Stimulated activated effector memory CD8-positive, alpha-beta T cell treated with anti-CD3 and anti-CD28 coated beads, Interleukin-12 subunit alpha, Interleukin-12 subunit beta, amount 100 ng/mL, for 72 hours (primary cell): ENCODE measurements around the gene LRRC8D.

Source experiments
- ATAC-seq: fragments of 150-1000 bp; cut with Tn5 transposase; 2 replicates; pipeline ENCODE4 v1.10.0; 2021
- DNase-seq, 2 donors: peaks; one replicate each; pipeline ENCODE4 v3.0.0; 2021 to 2022; ENCODE audit warnings: low spot score in 2 of 2
- H3K27ac Mint-ChIP-seq: one replicate; pipeline ENCODE4 v1.8.0; 2022; ENCODE audit warnings: mild to moderate bottlenecking, mixed read lengths
- H3K36me3 Mint-ChIP-seq: one replicate; pipeline ENCODE4 v1.8.0; 2022; ENCODE audit warnings: mild to moderate bottlenecking, mixed read lengths
- H3K4me1 Mint-ChIP-seq: one replicate; pipeline ENCODE4 v1.8.0; 2022; ENCODE audit warnings: mixed read lengths
- H3K4me3 Mint-ChIP-seq: one replicate; pipeline ENCODE4 v1.8.0; 2022; ENCODE audit warnings: mild to moderate bottlenecking, mixed read lengths
- H3K9me3 Mint-ChIP-seq: one replicate; pipeline ENCODE4 v1.8.0; 2022; ENCODE audit warnings: mixed read lengths

LRRC8D gene

DNA sequence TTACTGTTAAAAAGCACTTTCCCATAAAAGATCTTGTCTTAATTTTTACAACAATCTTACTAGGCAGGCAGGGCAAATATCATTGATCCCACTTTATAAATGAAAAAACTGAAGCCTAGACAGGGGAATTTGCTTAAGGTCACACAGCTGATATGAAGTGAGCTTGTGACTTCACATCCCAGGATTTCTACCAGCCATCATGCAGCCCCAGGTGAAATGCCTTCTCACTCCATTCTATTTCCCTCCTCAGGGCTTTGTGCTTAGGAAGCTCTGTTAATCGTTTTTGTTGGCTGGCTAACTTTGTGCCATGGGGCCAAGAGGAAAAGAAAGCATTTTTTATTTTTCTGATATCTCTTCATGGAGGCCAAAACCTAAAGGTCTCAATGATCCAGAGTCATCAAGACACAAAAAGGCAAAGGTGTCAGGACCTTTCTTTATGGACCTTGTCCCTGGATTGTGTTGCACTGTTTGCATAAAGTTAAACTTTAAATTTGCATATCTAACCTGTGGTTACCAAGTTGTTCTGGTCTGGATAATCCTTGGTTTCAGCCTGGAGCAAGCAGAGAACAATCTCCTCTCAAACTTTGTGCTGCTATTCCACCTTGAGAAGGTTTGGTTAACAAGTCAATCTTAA, 129.3 kb downstream of the LRRC8D start:
- H3K4me3 Mint-ChIP-seq: no peak overlapping the region
- no peak overlapping the region for H3K27ac Mint-ChIP-seq
- H3K4me1 Mint-ChIP-seq: peaks cover 12% of the 10 kb centered on the region
- DNase-seq (no peak), ATAC-seq (no peak)
- H3K9me3 Mint-ChIP-seq: no peaks in the 10 kb centered on the region
- no peaks in the 10 kb centered on the region for H3K36me3 Mint-ChIP-seq

DNA sequence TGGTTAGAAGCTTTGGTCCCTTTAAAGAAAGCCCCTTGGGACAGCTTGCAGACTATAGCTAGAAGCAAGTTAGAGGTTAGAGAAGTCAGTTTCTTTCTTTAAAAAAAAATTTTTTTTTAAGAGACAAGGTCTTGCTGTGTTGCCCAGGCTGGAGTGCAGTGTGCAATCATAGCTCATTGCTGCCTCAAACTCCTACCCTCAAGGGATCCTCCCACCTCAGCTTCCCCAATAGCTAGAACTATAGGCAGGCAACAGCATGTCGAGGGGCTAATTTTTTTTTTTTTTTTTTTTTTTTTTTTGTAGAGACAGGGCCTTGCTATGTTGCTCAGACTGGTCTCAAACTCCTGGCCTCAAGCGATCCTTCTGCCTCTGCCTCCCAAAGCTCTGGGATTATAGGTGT, 129.9 kb downstream of the LRRC8D start:
- no peaks in the 10 kb centered on the region for H3K36me3 Mint-ChIP-seq
- H3K27ac Mint-ChIP-seq: no peak overlapping the region
- H3K4me1 Mint-ChIP-seq: peaks cover 12% of the 10 kb centered on the region
- H3K4me3 Mint-ChIP-seq: no peak overlapping the region
- no peaks in the 10 kb centered on the region for H3K9me3 Mint-ChIP-seq
- ATAC-seq (no peak), DNase-seq (no peak)

DNA sequence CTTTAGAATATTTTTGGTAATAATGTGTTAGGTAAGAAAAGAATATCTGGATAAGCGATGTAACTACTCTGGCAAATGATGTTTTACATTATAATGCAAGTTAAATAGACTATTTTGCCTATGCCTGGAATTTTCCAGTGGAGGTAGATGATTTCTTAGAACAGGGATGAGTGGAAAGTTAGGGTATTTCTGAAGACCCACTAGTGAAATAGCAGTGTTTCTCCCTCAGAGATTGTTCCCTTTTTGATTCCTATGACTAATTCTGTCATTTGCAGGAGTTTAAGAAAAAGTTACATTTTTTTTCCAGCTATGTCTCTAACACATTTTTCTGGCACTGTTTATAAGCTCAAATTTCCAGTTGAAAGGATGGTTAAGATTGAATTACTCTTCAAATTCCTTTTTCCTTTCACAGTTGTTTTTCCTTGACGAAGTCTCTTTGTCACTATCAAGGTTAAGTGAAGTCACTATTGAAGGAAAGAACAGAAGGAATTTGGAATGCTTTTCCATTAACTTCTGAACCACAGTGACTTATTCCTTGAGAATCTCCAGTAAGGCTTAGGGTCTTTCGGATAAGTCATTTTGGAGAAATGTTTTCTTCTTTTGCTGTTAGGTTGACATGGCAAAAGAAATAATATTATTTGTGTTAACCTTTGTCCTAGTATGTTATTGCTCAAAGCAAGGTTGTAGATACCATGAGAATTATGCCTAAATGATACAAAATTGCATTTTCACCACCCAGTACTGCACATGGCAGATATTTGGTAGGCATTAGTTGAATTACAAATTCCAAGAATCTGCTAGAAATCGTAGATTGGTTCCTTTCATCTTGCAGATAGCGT, 131.2 kb downstream of the LRRC8D start:
- no peak for DNase-seq
- no peak overlapping the region for H3K4me3 Mint-ChIP-seq
- no peak for ATAC-seq
- peaks cover 12% of the 10 kb centered on the region for H3K4me1 Mint-ChIP-seq
- H3K9me3 Mint-ChIP-seq: no peaks in the 10 kb centered on the region
- H3K27ac Mint-ChIP-seq: no peak overlapping the region
- no peaks in the 10 kb centered on the region for H3K36me3 Mint-ChIP-seq

DNA sequence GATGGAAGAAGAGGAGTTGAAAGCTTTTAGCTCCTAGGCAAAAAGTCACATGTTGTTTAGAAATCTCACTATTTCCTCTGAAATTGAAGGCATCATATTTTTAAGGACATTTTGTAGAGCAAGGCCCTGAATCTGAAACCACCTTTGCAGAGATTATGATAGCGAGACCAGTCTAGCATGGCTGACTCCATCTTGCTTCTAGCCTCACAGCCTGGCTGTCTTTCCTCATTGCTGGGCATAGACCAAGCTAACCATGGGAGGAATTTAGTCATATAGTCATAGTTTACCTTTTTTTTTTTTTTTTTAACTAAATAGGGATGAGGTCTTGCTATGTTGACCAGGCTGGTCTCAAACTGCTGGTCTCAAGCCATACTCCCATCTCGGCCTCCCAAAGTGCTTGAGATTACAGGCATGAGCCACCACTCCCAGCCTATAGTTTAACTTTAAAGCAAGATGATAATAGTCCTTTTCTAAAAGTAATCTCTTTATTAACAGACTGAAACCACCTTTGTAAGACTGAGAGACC, 131.8 kb downstream of the LRRC8D start:
- no peak overlapping the region for H3K4me3 Mint-ChIP-seq
- peaks cover 17% of the 10 kb centered on the region for H3K4me1 Mint-ChIP-seq
- no peaks in the 10 kb centered on the region for H3K9me3 Mint-ChIP-seq
- H3K36me3 Mint-ChIP-seq: no peaks in the 10 kb centered on the region
- ATAC-seq (peak; percentile 49), DNase-seq (peak in 1 of 2 donors; percentile 53)
- H3K27ac Mint-ChIP-seq: no peak overlapping the region

DNA sequence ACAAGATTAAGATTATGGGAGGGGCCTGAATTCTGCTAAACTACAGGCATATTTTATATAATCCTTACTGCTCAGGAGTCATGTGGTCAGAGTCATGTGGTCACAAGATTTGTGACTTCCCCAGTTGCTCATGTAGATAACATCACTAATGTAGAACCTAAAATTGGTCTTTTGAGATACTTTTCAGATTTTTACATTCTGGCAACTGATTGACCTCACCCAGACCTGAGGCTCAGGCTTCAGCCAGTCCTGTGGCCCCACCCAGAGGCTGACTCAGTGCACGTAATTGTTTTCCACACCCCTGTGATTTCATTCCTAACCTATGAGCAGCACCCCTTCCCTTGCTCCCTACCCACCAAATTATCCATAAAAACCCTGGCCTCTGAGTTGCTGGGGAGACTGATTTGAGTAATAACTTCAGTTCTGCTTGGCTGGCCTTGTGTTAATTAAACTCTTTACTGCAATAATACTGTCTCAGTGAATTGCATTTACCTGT, 132.3 kb downstream of the LRRC8D start:
- DNase-seq (peak in 1 of 2 donors; percentile 57), ATAC-seq (peak; percentile 84)
- Mint-ChIP-seq H3K4me1 (peaks cover 17% of the 10 kb centered on the region), H3K27ac (no peak overlapping the region), H3K4me3 (no peak overlapping the region), H3K9me3 (no peaks in the 10 kb centered on the region), H3K36me3 (no peaks in the 10 kb centered on the region)

DNA sequence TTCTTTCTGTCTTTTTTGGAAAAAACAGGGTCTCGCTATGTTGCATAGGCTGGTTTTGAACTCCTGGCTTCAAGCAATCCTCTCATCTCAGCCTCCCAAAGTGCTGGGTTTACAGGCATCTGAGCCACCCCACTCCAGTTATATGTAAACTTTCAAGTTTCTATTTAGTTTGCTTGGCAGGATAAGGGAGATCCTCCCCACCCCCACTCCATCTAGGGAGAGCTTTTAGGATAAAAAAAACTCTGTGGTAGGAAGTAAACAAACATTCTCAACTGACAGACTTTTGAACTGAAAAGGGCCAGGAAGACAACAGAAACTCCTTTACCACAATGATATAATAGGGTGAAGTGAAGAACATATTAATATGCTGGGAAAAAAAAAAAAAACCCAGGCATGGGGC, 133.1 kb downstream of the LRRC8D start:
- Mint-ChIP-seq H3K4me3 (no peak overlapping the region), H3K27ac (no peak overlapping the region), H3K9me3 (no peaks in the 10 kb centered on the region), H3K4me1 (peaks cover 17% of the 10 kb centered on the region), H3K36me3 (no peaks in the 10 kb centered on the region)
- DNase-seq (no peak), ATAC-seq (no peak)

DNA sequence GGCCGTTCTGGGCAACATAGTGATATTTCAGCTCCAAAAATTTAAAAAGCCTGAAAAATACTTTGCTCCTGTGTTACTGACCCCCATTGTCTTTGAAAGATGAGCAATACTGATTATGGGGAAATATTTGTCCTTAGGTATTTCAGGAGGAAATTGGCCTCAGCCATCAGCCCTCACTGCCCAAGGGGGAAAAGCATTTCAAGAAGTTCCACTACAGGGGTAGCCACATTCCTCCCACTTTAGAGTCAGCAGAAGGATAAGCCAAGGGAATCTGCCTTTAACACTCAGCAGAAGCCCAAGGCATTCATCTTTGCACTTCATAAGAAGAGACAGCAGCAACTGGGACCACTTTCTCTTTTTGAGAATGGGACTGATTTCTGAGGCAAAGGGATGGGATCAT, 133.6 kb downstream of the LRRC8D start:
- H3K9me3 Mint-ChIP-seq: no peaks in the 10 kb centered on the region

DNA sequence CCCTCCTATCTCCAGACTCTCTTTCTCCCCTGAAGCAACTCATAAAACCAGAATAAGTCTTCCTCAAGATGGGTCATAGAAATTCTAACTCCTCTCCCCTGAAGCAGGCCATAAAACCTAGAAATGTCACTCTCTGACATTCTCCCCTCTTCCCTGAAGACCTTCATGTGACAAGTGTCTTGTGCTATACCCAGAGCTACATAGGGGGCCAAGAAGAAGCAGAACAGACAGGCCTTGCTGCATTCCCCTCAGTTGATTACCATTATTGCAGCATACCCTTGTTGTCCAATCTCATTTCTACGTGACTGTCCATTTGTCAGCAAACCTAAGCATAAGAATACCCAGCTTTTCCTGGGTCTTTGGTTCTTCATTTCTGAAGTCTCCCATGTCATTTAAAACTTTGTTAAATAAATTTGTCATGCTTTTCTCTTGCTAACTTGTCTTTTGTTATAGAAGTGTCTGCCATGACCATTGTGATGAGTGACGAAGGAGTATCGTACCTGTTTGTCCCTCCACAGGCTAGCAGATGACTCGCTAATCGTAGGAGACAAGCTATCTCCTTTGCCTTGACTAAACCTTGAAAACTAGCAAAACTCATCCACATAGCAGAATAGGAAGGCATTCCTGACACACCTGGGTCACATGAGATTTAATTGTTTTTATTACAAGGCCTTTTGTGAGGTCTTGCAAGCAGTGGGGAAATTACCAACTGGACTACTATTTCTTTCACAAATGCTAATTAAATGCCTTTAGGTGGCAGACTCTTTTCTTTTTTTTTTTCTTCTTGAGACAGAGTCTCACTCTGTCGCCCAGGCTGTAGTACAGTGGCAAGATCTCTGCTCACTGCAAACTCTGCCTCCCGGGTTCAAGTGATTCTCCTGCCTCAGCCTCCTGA, 134.7 kb downstream of the LRRC8D start:
- no peaks in the 10 kb centered on the region for H3K9me3 Mint-ChIP-seq
- H3K27ac Mint-ChIP-seq: no peak overlapping the region
- H3K36me3 Mint-ChIP-seq: no peaks in the 10 kb centered on the region
- ATAC-seq: no peak
- peaks cover 17% of the 10 kb centered on the region for H3K4me1 Mint-ChIP-seq
- no peak overlapping the region for H3K4me3 Mint-ChIP-seq
- DNase-seq: no peak

More for the DNA sequence above, 133.6 kb downstream of the LRRC8D start:
- DNase-seq (no peak), ATAC-seq (no peak)
- no peak overlapping the region for H3K4me3 Mint-ChIP-seq
- H3K4me1 Mint-ChIP-seq: peaks cover 17% of the 10 kb centered on the region
- H3K27ac Mint-ChIP-seq: no peak overlapping the region
- no peaks in the 10 kb centered on the region for H3K36me3 Mint-ChIP-seq

DNA sequence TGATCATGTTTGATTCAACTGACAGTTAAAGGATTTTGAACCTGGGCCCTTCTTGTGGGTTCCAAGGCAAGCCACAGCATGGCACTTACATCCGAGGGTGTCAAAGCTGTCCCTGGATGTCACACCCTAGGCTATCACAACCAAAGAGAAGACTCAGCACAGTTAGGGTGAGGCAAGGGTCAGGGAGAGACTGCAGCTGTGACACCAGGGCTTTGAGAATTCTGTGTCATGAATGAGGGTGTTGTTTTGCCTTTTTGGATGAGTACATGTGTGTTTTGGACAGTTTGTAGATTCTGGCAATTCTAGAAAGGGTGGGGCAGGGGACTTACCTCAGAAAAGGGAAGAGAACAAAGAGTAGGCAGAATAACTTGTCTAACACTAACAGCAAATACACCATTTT, 136.3 kb downstream of the LRRC8D start:
- Mint-ChIP-seq H3K4me1 (peaks cover 20% of the 10 kb centered on the region), H3K27ac (no peak overlapping the region), H3K36me3 (peaks cover 4% of the 10 kb centered on the region), H3K4me3 (no peak overlapping the region), H3K9me3 (no peaks in the 10 kb centered on the region)
- peak; percentile 78 for ATAC-seq
- no peak for DNase-seq

DNA sequence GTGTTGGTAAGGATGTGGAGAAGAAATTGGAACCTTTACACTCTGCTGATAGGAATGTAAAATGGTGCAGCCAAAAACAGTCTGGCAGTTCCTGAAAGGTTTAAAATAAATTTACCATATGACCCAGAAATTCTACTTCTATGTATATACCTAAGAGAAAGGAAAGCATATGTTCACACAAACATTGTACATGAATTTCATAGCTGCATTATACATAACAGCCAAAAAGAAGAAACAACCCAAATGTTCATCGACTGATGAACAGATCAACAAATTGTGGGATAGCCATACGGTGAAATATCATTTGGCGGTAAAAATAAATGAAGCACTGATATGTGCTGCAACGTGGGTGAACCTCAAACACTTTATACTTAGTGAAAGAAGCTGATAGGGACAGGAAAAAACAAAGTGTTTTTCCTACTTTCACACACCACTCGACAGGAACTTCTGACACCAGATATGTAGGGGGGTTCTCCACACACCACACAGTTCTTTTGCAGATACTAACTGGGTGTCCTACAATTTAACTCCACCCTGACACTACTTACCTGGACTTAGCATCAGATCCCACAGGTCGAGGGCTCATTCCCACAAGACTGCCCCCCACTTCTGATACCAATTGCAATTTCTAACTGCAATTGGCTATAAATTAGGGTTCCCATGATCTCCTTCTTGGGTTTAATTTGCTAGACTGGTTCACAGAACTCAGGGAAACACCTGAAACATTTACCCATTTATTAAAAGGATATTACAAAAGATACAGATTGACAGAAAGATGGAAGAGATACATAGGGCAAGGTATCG, 138.2 kb downstream of the LRRC8D start:
- peaks cover 5% of the 10 kb centered on the region for H3K36me3 Mint-ChIP-seq
- no peak overlapping the region for H3K4me3 Mint-ChIP-seq
- peaks cover 15% of the 10 kb centered on the region for H3K4me1 Mint-ChIP-seq
- DNase-seq: no peak
- no peaks in the 10 kb centered on the region for H3K9me3 Mint-ChIP-seq
- H3K27ac Mint-ChIP-seq: no peak overlapping the region
- ATAC-seq: no peak

DNA sequence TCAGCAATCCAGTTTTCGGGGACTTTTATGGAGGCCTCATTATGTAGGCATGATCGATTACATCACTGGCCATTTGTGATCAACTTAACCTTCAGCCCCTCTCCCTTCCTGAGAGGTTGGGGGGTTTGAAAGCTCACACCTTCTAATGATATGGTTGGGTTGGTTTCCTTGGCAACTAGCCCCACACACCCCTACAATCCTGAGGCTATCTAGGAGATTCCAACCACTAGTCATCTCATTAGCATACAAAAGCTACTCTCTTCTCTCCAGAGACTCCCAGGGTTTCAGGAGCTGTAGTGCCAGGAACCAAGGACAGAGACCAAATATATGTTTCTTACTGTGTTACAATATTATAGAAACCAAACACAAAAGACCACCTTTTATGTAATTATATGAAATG, 138.9 kb downstream of the LRRC8D start:
- peaks cover 15% of the 10 kb centered on the region for H3K4me1 Mint-ChIP-seq
- ATAC-seq: no peak
- H3K4me3 Mint-ChIP-seq: no peak overlapping the region
- no peak overlapping the region for H3K27ac Mint-ChIP-seq
- H3K36me3 Mint-ChIP-seq: peaks cover 5% of the 10 kb centered on the region
- DNase-seq: no peak
- H3K9me3 Mint-ChIP-seq: no peaks in the 10 kb centered on the region

DNA sequence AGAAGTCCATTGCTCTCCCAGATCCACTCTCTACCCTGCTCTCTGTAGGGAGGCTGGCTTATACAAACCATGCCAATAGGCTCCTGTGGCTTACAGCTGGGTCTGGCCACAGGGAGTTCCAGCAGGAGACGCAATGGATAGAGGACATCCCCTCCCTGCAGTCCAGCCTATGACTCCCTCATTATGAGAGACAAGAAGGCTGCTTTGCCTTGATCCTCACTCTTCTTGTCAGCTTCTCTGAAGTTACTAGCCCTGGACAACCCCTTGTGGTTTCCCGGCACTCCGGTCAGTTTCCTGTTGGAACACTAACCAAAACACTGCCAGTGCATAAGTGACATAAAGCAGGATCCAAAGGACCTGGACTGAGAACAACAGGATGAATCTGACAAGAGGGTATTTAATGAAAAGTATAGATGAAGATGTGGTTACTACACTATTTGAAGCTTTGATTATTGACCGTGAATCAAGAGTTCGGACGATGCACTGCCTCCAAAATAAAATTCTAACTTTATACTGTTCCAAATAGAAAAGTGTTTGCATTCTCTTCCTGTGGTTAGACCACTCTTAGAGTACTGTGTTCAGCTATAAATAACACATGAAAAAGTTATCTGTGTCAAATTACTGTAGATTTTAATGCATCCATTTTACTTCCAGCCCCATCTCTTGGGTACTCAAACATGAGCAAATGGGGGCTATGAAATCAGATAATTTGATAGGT, 141.4 kb downstream of the LRRC8D start:
- Mint-ChIP-seq H3K9me3 (no peaks in the 10 kb centered on the region), H3K36me3 (peaks cover 5% of the 10 kb centered on the region), H3K27ac (no peak overlapping the region), H3K4me1 (peaks cover 7% of the 10 kb centered on the region), H3K4me3 (no peak overlapping the region)
- ATAC-seq: no peak
- no peak for DNase-seq

DNA sequence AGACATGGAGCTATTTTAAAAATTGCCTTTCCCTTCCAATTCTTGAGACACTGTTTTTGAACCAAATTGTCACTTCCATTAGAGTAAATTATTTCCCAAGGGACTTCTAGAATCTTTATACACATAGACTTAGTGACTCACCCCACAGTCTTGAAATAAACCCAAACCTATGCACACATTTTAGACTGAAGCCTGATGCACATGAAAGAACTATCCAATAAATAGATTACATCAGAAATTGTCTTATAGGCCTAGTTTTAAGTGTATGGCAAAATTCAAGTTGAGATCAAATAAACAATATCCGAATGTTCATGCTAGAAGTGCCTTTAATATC, 141.9 kb downstream of the LRRC8D start:
- peaks cover 5% of the 10 kb centered on the region for H3K36me3 Mint-ChIP-seq
- no peak for ATAC-seq
- no peaks in the 10 kb centered on the region for H3K9me3 Mint-ChIP-seq
- no peak overlapping the region for H3K27ac Mint-ChIP-seq
- DNase-seq: no peak
- peaks cover 4% of the 10 kb centered on the region for H3K4me1 Mint-ChIP-seq
- H3K4me3 Mint-ChIP-seq: no peak overlapping the region

DNA sequence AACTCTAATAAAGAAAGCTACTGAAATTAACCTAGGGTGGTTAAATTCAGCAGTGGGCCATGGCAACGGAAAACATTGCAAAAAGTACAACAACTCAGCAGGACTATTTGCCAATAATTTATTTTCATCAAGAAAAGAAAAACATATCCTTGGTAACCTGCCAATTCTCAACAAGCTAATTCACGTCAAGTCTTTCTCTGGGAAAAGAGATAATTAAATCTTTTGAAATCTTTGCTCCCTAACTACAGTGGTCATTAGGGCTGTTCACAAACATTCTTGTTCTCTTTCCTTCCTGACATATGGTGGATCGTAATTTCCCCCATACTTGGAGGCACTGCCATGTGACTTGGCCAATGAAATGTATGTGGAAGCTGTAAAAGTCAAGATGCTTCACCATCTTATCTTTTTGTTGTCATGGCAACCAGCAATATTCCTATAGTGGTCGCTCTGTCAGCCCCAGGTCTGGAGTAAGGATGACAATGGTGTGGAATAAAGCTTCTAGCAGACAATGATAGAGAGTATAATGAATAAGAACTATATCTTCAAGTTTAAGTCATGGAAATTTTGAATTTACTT, 144.4 kb downstream of the LRRC8D start:
- no peak overlapping the region for H3K4me3 Mint-ChIP-seq
- H3K4me1 Mint-ChIP-seq: peaks cover 4% of the 10 kb centered on the region
- ATAC-seq: no peak
- no peak overlapping the region for H3K27ac Mint-ChIP-seq
- peaks cover 5% of the 10 kb centered on the region for H3K36me3 Mint-ChIP-seq
- no peak for DNase-seq
- H3K9me3 Mint-ChIP-seq: no peaks in the 10 kb centered on the region
